HCT116 (cell line): ENCODE measurements around the gene SCRN1. TPM values are rescaled to one million over a fixed set of nuclear protein-coding genes. Genes with fewer than 3 reads are reported as not detected.

Experiments used
- ATAC-seq: fragments of 200-7000 bp; cut with Tn5 transposase; 2 replicates; pipeline ENCODE4 v1.9.1; 2020; ENCODE audit warnings: mild to moderate bottlenecking, moderate library complexity
- BruUV-seq: library from RNA; stranded (reverse); fragments of 400-500 nt; replicated peaks from 2 replicates; lab custom pipeline; 2021; lab: Mats Ljungman, UMichigan
- CTCF ChIA-PET: fragments of 300-600 bp; sonication (Branson Sonifier 250); formaldehyde crosslinking; loops from one replicate; lab custom pipeline; 2021; ENCODE audit warnings: antibody characterized with exemption; lab: Charles Lee
- POLR2A ChIA-PET: fragments of 300-600, 350-600 bp; sonication (Branson Sonifier 250); formaldehyde crosslinking; loops from one replicate; lab custom pipeline; 2021; ENCODE audit warnings: antibody characterized with exemption; lab: Charles Lee
- RAD21 ChIA-PET, 2 experiments: fragments of 300-600 bp; sonication (Branson Sonifier 250); formaldehyde crosslinking; loops; one replicate each; lab custom pipeline; 2023; ENCODE audit warnings: low total read pairs in 2 of 2; ENCODE audit not compliant: uncharacterized antibody in 2 of 2, unreplicated experiment in 2 of 2, low non-redundant PET in 1 of 2; lab: Charles Lee
- DNase-seq: peaks from one replicate; pipeline ENCODE4 v3.0.0-alpha.2; 2010; ENCODE audit warnings: low read depth, low spot score
- H2AFZ ChIP-seq: fragments of 200-600 bp; shearing (Covaris generic), sonication (generic); 2 replicates; pipeline ENCODE4 v1.6.1; 2017; ENCODE audit warnings: low read depth, mixed run types, mixed read lengths, antibody characterized with exemption, low read length; ENCODE audit not compliant: poor library complexity, severe bottlenecking
- H3K27ac ChIP-seq: 2 replicates; pipeline ENCODE4 v1.5.1; 2012; ENCODE audit warnings: low read depth, low read length
- H3K27me3 ChIP-seq: fragments of 200-600 bp; sonication (generic); 2 replicates; pipeline ENCODE4 v1.6.1; 2016; ENCODE audit warnings: mixed run types, low read length, mixed read lengths; ENCODE audit not compliant: insufficient read depth
- H3K36me3 ChIP-seq, 2 experiments: fragments of 200-500 bp in 1 of 2; fragments of 200-600 bp in 1 of 2; sonication (Bioruptor generic) in 1 of 2; sonication (generic) in 1 of 2; 2 replicates each; pipeline versions ENCODE4 v1.5.1 to v1.6.1; 2014 to 2016; ENCODE audit warnings: low read length in 2 of 2, inconsistent platforms in 1 of 2, mixed read lengths in 1 of 2, mixed run types in 1 of 2; ENCODE audit not compliant: insufficient read depth in 2 of 2, control insufficient read depth in 1 of 2
- H3K4me1 ChIP-seq, 2 experiments: fragments of 200-600 bp in 1 of 2; sonication (generic) in 1 of 2; 2 replicates each; pipeline versions ENCODE4 v1.5.1 to v1.6.1; 2012 to 2017; ENCODE audit warnings: low read length in 2 of 2, inconsistent platforms in 1 of 2, mild to moderate bottlenecking in 1 of 2, mixed read lengths in 1 of 2, mixed run types in 1 of 2, moderate library complexity in 1 of 2; ENCODE audit not compliant: insufficient read depth in 2 of 2, control insufficient read depth in 1 of 2
- H3K4me2 ChIP-seq: fragments of 200-600 bp; sonication (generic); 2 replicates; pipeline ENCODE4 v1.6.1; 2017; ENCODE audit warnings: mixed run types, low read length, mixed read lengths
- H3K4me3 ChIP-seq, 2 experiments: fragments of 200-600 bp in 1 of 2; sonication (generic) in 1 of 2; replicated peaks in 1 of 2; 2 replicates each; pipeline ENCODE4 v1.5.1; 2011 to 2016; ENCODE audit warnings: low read length in 2 of 2, control low read depth in 1 of 2, low read depth in 1 of 2, mild to moderate bottlenecking in 1 of 2, mixed read lengths in 1 of 2, mixed run types in 1 of 2
- H3K79me2 ChIP-seq: fragments of 200-600 bp; sonication (generic); 2 replicates; pipeline ENCODE4 v1.6.1; 2017; ENCODE audit warnings: mild to moderate bottlenecking, mixed run types, low read length, moderate library complexity, mixed read lengths; ENCODE audit not compliant: insufficient read depth
- H3K9ac ChIP-seq: fragments of 200-600 bp; sonication (generic); 2 replicates; pipeline ENCODE4 v1.6.1; 2016; ENCODE audit warnings: low read length, mixed read lengths
- H3K9me2 ChIP-seq: fragments of 200-600 bp; sonication (generic), shearing (Covaris generic); 2 replicates; pipeline ENCODE4 v1.6.1; 2017; ENCODE audit warnings: mixed run types, mild to moderate bottlenecking, moderate library complexity; ENCODE audit not compliant: insufficient read depth
- H3K9me3 ChIP-seq, 2 experiments: fragments of 200-500 bp in 1 of 2; fragments of 200-600 bp in 1 of 2; sonication (Bioruptor generic) in 1 of 2; sonication (generic) in 1 of 2; 2 replicates each; pipeline ENCODE4 v1.6.1; 2014 to 2017; ENCODE audit warnings: low read length in 2 of 2, mixed read lengths in 2 of 2, inconsistent platforms in 1 of 2, low read depth in 1 of 2, mild to moderate bottlenecking in 1 of 2, mixed run types in 1 of 2, moderate library complexity in 1 of 2; ENCODE audit not compliant: control insufficient read depth in 1 of 2, insufficient read depth in 1 of 2
- H4K20me1 ChIP-seq: fragments of 200-600 bp; sonication (generic), shearing (Covaris generic); 2 replicates; pipeline ENCODE4 v1.6.1; 2017; ENCODE audit warnings: mixed run types, mild to moderate bottlenecking, moderate library complexity; ENCODE audit not compliant: insufficient read depth
- CBX3 ChIP-seq: IDR thresholded peaks from 2 replicates; pipeline ENCODE4 v1.6.1; 2012; ENCODE audit warnings: low read depth
- EGR1 ChIP-seq: IDR thresholded peaks from 2 replicates; pipeline ENCODE4 v1.6.1; 2012; ENCODE audit warnings: low read depth
- ELF1 ChIP-seq: IDR thresholded peaks from 2 replicates; pipeline ENCODE4 v1.6.1; 2012; ENCODE audit warnings: low read depth, borderline replicate concordance
- EZH2phosphoT487 ChIP-seq: fragments of 200-600 bp; IDR thresholded peaks from 2 replicates; pipeline ENCODE4 v1.6.1; 2018; ENCODE audit warnings: antibody characterized with exemption, borderline replicate concordance
- POLR2A ChIP-seq: IDR thresholded peaks from 2 replicates; pipeline ENCODE4 v1.7.0; 2011; ENCODE audit warnings: borderline replicate concordance; ENCODE audit not compliant: insufficient read depth, insufficient read length; ENCODE audit errors: extremely low read depth
- POLR2AphosphoS5 ChIP-seq: IDR thresholded peaks from 2 replicates; pipeline ENCODE4 v1.6.1; 2011; ENCODE audit warnings: mild to moderate bottlenecking, low read depth, low read length, moderate library complexity
- SIN3A ChIP-seq: IDR thresholded peaks from 2 replicates; pipeline ENCODE4 v1.6.1; 2012; ENCODE audit warnings: low read depth
- SP1 ChIP-seq: IDR thresholded peaks from 2 replicates; pipeline ENCODE4 v1.6.1; 2012; ENCODE audit warnings: low read depth
- TCF7L2 ChIP-seq: IDR thresholded peaks from 2 replicates; pipeline ENCODE4 v1.7.0; 2011; ENCODE audit warnings: borderline replicate concordance, inconsistent platforms; ENCODE audit not compliant: insufficient read depth, insufficient read length; ENCODE audit errors: extremely low read depth
- YY1 ChIP-seq: IDR thresholded peaks from 2 replicates; pipeline ENCODE4 v1.6.1; 2011; ENCODE audit warnings: low read length, low read depth, moderate library complexity, mild to moderate bottlenecking; ENCODE audit not compliant: insufficient replicate concordance; ENCODE audit errors: extremely low read depth
- intact Hi-C: fragments of 100-400 bp; cut with micrococcal nuclease; formaldehyde crosslinking; loops from 2 replicates; pipeline ENCODE4 v1.10.0; 2022
- total RNA-seq: library from RNA; stranded (reverse); gene quantifications from one replicate; pipeline ENCODE4 v1.2.1, GENCODE V29; 2021; ENCODE audit not compliant: unreplicated experiment
- TF ChIP-seq, protein P1 (sequence below), 3 experiments: fragments of 200-600 bp in 1 of 3; sonication (generic) in 1 of 3; IDR thresholded peaks in 2 of 3; conservative IDR thresholded peaks in 1 of 3; 2 replicates each; pipeline ENCODE4 v1.5.1; 2012 to 2017; ENCODE audit warnings: low read depth in 2 of 3, low read length in 2 of 3, antibody characterized with exemption in 1 of 3, borderline replicate concordance in 1 of 3, control low read depth in 1 of 3, mild to moderate bottlenecking in 1 of 3, mixed read lengths in 1 of 3, mixed run types in 1 of 3, moderate library complexity in 1 of 3; ENCODE audit not compliant: insufficient read depth in 1 of 3
- TF ChIP-seq, protein P2 (sequence below): IDR thresholded peaks from 2 replicates; pipeline ENCODE4 v1.6.1; 2012
- TF ChIP-seq, protein P3 (sequence below): IDR thresholded peaks from 2 replicates; pipeline ENCODE4 v1.6.1; 2012
- TF ChIP-seq, protein P4 (sequence below): IDR thresholded peaks from 2 replicates; pipeline ENCODE4 v1.6.1; 2011; ENCODE audit warnings: mild to moderate bottlenecking, low read length, moderate library complexity; ENCODE audit not compliant: insufficient replicate concordance; ENCODE audit errors: extremely low read depth
- TF ChIP-seq, protein P5 (sequence below): IDR thresholded peaks from 2 replicates; pipeline ENCODE4 v1.6.1; 2012; ENCODE audit warnings: low read depth

SCRN1 gene
- total RNA-seq, 1 experiment from 2014 or later, result 76.8 TPM

DNA sequence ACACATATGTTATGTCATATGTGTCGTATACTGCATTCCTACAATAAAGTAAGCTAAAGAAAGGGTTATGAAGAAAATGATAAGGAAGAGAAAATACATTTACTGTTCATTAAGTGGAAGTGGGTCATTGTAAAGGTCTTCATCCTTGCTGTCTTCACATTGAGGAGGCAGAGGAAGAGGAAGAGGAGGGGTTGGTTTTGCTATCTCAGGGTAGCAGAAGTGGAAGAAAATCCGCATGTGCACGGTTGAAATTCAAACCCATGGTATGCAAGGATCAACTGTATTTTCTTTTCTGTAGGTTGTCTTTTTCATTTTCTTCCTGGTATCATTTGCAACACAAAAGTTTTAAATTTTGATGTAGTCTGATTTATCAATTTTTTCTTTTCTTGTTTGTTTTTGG, 44.9 kb upstream of the SCRN1 start:
- Histone ChIP-seq H4K20me1 (peaks cover 10% of the 10 kb centered on the region; the same call in 1 of the 2 replicates), H3K27ac (no peak overlapping the region), H3K4me1 (peaks cover 7% of the 10 kb centered on the region in 2 experiments; a peak in 3 of 4 replicates), H3K27me3 (no peaks in the 10 kb centered on the region), H3K9me3 (no peaks in the 10 kb centered on the region), H3K4me2 (no peak overlapping the region), H3K4me3 (no peak overlapping the region)
- CTCF ChIA-PET, result no interaction called here
- RAD21 ChIA-PET, result interaction anchor here in 1 of 2 experiments (0.5 kb wide), 1 partner anchor 132 kb away, joined by 3 read pairs; no protein-coding TSS in a partner anchor
- no TSS peak for BruUV-seq
- no peak for ATAC-seq
- no peak for TF ChIP-seq SP1
- TF ChIP-seq YY1, result no peak
- TF ChIP-seq EZH2phosphoT487, result no peak
- TF ChIP-seq, protein P1, sequence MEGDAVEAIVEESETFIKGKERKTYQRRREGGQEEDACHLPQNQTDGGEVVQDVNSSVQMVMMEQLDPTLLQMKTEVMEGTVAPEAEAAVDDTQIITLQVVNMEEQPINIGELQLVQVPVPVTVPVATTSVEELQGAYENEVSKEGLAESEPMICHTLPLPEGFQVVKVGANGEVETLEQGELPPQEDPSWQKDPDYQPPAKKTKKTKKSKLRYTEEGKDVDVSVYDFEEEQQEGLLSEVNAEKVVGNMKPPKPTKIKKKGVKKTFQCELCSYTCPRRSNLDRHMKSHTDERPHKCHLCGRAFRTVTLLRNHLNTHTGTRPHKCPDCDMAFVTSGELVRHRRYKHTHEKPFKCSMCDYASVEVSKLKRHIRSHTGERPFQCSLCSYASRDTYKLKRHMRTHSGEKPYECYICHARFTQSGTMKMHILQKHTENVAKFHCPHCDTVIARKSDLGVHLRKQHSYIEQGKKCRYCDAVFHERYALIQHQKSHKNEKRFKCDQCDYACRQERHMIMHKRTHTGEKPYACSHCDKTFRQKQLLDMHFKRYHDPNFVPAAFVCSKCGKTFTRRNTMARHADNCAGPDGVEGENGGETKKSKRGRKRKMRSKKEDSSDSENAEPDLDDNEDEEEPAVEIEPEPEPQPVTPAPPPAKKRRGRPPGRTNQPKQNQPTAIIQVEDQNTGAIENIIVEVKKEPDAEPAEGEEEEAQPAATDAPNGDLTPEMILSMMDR (IDR thresholded peaks at IDR 0.05 in 2 of 3, conservative IDR thresholded peaks at IDR 0.05 in 1 of 3; ENCODE audit: borderline replicate concordance in 1 of 3, insufficient read depth in 1 of 3, low read depth in 2 of 3, low read length in 2 of 3), result no peak
- no peak for TF ChIP-seq SIN3A
- no peak for TF ChIP-seq EGR1
- no peak for TF ChIP-seq ELF1
- no peak for TF ChIP-seq CBX3
- TF ChIP-seq POLR2A, result no peak
- TF ChIP-seq, protein P2, sequence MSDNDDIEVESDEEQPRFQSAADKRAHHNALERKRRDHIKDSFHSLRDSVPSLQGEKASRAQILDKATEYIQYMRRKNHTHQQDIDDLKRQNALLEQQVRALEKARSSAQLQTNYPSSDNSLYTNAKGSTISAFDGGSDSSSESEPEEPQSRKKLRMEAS, result no peak
- TF ChIP-seq, protein P3, sequence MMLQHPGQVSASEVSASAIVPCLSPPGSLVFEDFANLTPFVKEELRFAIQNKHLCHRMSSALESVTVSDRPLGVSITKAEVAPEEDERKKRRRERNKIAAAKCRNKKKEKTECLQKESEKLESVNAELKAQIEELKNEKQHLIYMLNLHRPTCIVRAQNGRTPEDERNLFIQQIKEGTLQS, result no peak
- TF ChIP-seq, protein P4, sequence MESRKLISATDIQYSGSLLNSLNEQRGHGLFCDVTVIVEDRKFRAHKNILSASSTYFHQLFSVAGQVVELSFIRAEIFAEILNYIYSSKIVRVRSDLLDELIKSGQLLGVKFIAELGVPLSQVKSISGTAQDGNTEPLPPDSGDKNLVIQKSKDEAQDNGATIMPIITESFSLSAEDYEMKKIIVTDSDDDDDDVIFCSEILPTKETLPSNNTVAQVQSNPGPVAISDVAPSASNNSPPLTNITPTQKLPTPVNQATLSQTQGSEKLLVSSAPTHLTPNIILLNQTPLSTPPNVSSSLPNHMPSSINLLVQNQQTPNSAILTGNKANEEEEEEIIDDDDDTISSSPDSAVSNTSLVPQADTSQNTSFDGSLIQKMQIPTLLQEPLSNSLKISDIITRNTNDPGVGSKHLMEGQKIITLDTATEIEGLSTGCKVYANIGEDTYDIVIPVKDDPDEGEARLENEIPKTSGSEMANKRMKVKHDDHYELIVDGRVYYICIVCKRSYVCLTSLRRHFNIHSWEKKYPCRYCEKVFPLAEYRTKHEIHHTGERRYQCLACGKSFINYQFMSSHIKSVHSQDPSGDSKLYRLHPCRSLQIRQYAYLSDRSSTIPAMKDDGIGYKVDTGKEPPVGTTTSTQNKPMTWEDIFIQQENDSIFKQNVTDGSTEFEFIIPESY, result no peak
- no peak for TF ChIP-seq TCF7L2
- TF ChIP-seq POLR2AphosphoS5, result no peak
- TF ChIP-seq, protein P5, sequence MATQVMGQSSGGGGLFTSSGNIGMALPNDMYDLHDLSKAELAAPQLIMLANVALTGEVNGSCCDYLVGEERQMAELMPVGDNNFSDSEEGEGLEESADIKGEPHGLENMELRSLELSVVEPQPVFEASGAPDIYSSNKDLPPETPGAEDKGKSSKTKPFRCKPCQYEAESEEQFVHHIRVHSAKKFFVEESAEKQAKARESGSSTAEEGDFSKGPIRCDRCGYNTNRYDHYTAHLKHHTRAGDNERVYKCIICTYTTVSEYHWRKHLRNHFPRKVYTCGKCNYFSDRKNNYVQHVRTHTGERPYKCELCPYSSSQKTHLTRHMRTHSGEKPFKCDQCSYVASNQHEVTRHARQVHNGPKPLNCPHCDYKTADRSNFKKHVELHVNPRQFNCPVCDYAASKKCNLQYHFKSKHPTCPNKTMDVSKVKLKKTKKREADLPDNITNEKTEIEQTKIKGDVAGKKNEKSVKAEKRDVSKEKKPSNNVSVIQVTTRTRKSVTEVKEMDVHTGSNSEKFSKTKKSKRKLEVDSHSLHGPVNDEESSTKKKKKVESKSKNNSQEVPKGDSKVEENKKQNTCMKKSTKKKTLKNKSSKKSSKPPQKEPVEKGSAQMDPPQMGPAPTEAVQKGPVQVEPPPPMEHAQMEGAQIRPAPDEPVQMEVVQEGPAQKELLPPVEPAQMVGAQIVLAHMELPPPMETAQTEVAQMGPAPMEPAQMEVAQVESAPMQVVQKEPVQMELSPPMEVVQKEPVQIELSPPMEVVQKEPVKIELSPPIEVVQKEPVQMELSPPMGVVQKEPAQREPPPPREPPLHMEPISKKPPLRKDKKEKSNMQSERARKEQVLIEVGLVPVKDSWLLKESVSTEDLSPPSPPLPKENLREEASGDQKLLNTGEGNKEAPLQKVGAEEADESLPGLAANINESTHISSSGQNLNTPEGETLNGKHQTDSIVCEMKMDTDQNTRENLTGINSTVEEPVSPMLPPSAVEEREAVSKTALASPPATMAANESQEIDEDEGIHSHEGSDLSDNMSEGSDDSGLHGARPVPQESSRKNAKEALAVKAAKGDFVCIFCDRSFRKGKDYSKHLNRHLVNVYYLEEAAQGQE, result no peak
- TF ChIP-seq, all 23 proteins: peak for 0
- Histone ChIP-seq H3K36me3 (peaks cover 0 to 4% of the 10 kb centered on the region in 2 experiments; a peak in 1 of 4 replicates), H3K9ac (no peak overlapping the region), H3K79me2 (peaks cover 26% of the 10 kb centered on the region), H3K9me2 (no peaks in the 10 kb centered on the region), H2AFZ (no peak overlapping the region)
- DNase-seq, result no peak
- POLR2A ChIA-PET, result no interaction called here
- intact Hi-C loops, result no loop called here
